Loucy (cell line): ENCODE results near the gene FLNA.
"Not testable (repeated sequence)": the region's sequence is repeated elsewhere in the genome, so short reads cannot be mapped to it uniquely, and the experiment has no call there.

ENCODE experiments used
- H2AFZ ChIP-seq: fragments of 200-600 bp; sonication (generic); 2 replicates; pipeline ENCODE4 v1.6.0; 2016; ENCODE audit warnings: antibody characterized with exemption, mild to moderate bottlenecking, low read length, moderate library complexity
- H3F3A ChIP-seq: fragments of 200-600 bp; 2 replicates; pipeline ENCODE4 v1.6.0; 2016; ENCODE audit warnings: antibody characterized with exemption, low read depth, mild to moderate bottlenecking
- H3K27me3 ChIP-seq: fragments of 200-600 bp; sonication (generic); 2 replicates; pipeline ENCODE4 v1.6.1; 2014; ENCODE audit warnings: low read length, mild to moderate bottlenecking; ENCODE audit not compliant: insufficient read depth, poor library complexity, severe bottlenecking
- H3K36me3 ChIP-seq: fragments of 200-600 bp; sonication (generic); 2 replicates; pipeline ENCODE4 v1.6.1; 2016; ENCODE audit warnings: low read length; ENCODE audit not compliant: insufficient read depth
- H3K4me1 ChIP-seq: fragments of 200-600 bp; sonication (generic); 2 replicates; pipeline ENCODE4 v1.5.1; 2014; ENCODE audit warnings: low read length, mild to moderate bottlenecking; ENCODE audit not compliant: insufficient read depth, poor library complexity, severe bottlenecking
- H3K4me2 ChIP-seq: fragments of 200-600 bp; sonication (generic); 2 replicates; pipeline ENCODE4 v1.6.0; 2014; ENCODE audit warnings: antibody characterized with exemption, low read length, low read depth, mild to moderate bottlenecking; ENCODE audit not compliant: poor library complexity, severe bottlenecking
- H3K4me3 ChIP-seq: fragments of 200-600 bp; sonication (generic); 2 replicates; pipeline ENCODE4 v1.5.1; 2014; ENCODE audit warnings: low read length, mild to moderate bottlenecking, mixed read lengths; ENCODE audit not compliant: poor library complexity, severe bottlenecking
- H3K79me2 ChIP-seq: fragments of 200-600 bp; sonication (generic); 2 replicates; pipeline ENCODE4 v1.6.1; 2014; ENCODE audit warnings: low read length; ENCODE audit not compliant: insufficient read depth
- H3K9ac ChIP-seq: fragments of 200-600 bp; sonication (generic); 2 replicates; pipeline ENCODE4 v1.6.0; 2014; ENCODE audit warnings: mild to moderate bottlenecking, low read depth, low read length, moderate library complexity; ENCODE audit not compliant: poor library complexity, severe bottlenecking
- H3K9me2 ChIP-seq: fragments of 200-600 bp; sonication (generic); replicated peaks from 2 replicates; pipeline ENCODE4 v1.6.1; 2016; ENCODE audit warnings: low read depth, low read length, mixed read lengths
- H3K9me3 ChIP-seq: fragments of 200-600 bp; sonication (generic); 2 replicates; pipeline ENCODE4 v1.6.1; 2014; ENCODE audit warnings: mild to moderate bottlenecking, antibody characterized with exemption, low read length, low read depth; ENCODE audit not compliant: insufficient read depth
- H4K20me1 ChIP-seq: fragments of 200-600 bp; sonication (generic); 2 replicates; pipeline ENCODE4 v1.6.0; 2014; ENCODE audit warnings: antibody characterized with exemption, low read length, mild to moderate bottlenecking; ENCODE audit not compliant: insufficient read depth, poor library complexity, severe bottlenecking
- EZH2phosphoT487 ChIP-seq: fragments of 200-600 bp; IDR thresholded peaks from 2 replicates; pipeline ENCODE4 v1.6.1; 2018; ENCODE audit warnings: antibody characterized with exemption, mild to moderate bottlenecking, moderate library complexity, borderline replicate concordance
- TF ChIP-seq, protein P1 (sequence below): fragments of 200-600 bp; sonication (generic); conservative IDR thresholded peaks from 2 replicates; pipeline ENCODE4 v1.5.1; 2014; ENCODE audit warnings: mild to moderate bottlenecking, antibody characterized with exemption, low read length

Gene FLNA

DNA sequence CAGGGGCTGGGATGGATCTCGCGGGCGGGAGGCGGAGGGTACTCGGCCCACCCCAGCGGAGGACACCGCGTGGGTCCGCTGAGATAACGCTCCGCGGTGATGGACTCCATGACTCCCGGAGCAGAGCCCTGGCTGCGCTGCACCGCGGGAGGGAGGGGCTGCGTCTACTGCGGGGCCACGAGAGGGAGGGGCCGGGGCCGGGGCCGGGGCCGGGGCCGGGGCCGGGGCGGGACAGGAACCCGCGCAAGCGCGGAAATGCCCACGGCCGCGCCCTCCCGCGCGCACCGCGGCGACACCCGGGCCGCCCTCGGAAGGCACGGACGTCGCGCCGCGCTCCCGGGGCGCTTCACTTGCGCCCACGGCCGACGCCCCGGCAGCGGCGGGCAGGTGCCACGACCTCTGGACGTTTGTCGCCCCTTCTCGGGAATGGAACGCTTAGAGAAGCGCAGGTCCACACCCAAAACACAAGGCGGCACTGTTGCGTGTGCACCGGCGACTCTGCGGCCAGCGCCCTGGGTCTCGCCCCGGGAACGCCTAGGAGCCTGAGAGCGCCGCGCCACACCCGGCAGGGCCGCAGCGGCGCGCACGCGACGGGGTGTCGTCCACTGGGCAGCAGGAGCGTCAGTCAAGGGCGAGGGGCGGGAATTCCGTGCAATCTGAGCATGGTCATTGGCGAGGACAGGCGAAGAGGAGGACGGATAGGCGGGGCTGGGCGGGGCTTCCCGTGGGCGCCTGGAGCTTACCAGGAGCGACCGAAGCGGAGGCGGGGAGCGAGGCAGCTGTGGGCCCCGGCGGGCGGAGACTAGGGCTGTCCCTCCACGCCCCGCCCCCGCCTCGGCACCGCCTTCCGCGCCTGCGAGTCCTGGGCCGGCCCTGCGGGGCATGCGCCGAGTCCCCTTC lies 32.8 kb downstream of the FLNA start:
- not testable (repeated sequence) for H3K9me2 ChIP-seq, H3K4me3 ChIP-seq, H3K79me2 ChIP-seq, H3K9ac ChIP-seq, H3F3A ChIP-seq, H3K4me1 ChIP-seq, H3K36me3 ChIP-seq, H2AFZ ChIP-seq, H3K27me3 ChIP-seq, H3K9me3 ChIP-seq, H4K20me1 ChIP-seq, H3K4me2 ChIP-seq

DNA sequence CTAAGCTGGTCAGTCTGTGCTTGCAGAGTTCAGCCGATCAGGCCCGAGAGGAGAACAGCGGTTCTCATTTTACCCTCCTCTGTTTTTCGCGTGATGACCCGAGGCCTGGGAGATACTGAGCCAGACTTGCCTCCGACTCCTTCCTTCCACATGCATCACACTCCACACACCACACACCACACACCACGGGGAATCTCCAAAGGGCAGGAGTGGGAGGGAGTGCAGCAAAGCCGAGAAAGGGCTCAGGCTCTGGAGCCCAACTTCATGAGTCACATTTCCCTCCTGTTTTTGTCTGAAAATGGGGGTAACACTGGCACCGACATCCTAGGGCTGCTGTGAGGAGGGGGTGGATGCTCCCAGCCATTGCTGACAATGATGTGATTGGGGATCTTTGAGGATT lies 39.9 kb downstream of the FLNA start:
- Histone ChIP-seq H3K4me2 (no peak overlapping the region), H4K20me1 (no peaks in the 10 kb centered on the region), H2AFZ (no peak overlapping the region), H3K4me1 (no peaks in the 10 kb centered on the region), H3K27me3 (no peaks in the 10 kb centered on the region), H3K9me3 (no peaks in the 10 kb centered on the region), H3K9me2 (no peaks in the 10 kb centered on the region), H3K9ac (no peak overlapping the region), H3K36me3 (no peaks in the 10 kb centered on the region), H3K79me2 (no peaks in the 10 kb centered on the region), H3F3A (no peaks in the 10 kb centered on the region), H3K4me3 (no peak overlapping the region)
- TF ChIP-seq EZH2phosphoT487, result no peak
- TF ChIP-seq, protein P1, sequence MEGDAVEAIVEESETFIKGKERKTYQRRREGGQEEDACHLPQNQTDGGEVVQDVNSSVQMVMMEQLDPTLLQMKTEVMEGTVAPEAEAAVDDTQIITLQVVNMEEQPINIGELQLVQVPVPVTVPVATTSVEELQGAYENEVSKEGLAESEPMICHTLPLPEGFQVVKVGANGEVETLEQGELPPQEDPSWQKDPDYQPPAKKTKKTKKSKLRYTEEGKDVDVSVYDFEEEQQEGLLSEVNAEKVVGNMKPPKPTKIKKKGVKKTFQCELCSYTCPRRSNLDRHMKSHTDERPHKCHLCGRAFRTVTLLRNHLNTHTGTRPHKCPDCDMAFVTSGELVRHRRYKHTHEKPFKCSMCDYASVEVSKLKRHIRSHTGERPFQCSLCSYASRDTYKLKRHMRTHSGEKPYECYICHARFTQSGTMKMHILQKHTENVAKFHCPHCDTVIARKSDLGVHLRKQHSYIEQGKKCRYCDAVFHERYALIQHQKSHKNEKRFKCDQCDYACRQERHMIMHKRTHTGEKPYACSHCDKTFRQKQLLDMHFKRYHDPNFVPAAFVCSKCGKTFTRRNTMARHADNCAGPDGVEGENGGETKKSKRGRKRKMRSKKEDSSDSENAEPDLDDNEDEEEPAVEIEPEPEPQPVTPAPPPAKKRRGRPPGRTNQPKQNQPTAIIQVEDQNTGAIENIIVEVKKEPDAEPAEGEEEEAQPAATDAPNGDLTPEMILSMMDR, result no peak

DNA sequence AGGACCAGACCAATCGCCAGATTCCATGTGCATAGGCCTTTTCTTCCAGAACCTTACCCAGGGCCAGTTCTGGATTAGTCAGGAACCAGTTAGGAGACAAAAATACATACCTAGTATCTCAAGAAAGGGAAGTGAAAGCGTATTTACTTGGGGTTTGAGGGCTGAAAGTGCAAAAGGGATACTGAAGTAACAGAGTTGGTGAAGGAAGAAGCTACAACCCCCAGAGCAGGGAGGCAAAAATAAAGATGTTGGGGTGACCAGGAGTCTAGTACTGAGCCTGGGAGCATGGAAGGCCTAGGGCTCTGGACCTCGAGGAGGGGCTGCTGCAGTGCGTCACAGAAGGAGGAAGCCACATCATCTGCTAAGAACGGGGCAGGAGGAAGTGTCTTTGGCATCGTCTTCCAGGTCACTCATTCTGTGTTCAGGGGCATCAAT lies 40.6 kb downstream of the FLNA start:
- Histone ChIP-seq H3K4me1 (no peaks in the 10 kb centered on the region), H3K9me2 (no peaks in the 10 kb centered on the region), H3K9ac (no peak overlapping the region), H3K36me3 (no peaks in the 10 kb centered on the region), H3K27me3 (no peaks in the 10 kb centered on the region), H3F3A (no peaks in the 10 kb centered on the region), H3K4me2 (no peak overlapping the region), H3K9me3 (no peaks in the 10 kb centered on the region), H4K20me1 (no peaks in the 10 kb centered on the region), H2AFZ (no peak overlapping the region), H3K79me2 (no peaks in the 10 kb centered on the region), H3K4me3 (no peak overlapping the region)
- TF ChIP-seq, protein P1, result no peak
- no peak for TF ChIP-seq EZH2phosphoT487

DNA sequence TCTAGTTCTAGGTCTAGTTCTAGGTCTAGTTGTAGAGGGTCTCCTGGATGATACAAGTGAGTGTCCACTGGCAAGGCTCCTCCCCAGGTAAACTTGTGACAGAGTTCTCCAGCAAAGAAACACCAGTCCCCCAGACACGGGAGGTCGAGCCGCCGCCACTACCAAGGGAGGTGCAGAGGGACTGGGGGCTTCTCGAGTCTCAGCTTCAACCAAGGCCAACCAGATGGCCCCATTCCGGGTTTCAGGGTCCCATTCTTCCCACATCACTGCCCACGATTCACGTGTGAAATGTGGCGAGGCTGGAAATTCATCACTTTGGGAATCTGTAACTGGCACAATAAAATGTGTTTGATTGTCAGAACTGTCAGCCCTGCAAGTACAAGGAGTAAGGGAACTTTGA lies 41.3 kb downstream of the FLNA start:
- no peaks in the 10 kb centered on the region for H3K36me3 ChIP-seq
- no peaks in the 10 kb centered on the region for H3K79me2 ChIP-seq
- no peaks in the 10 kb centered on the region for H3K27me3 ChIP-seq
- no peaks in the 10 kb centered on the region for H4K20me1 ChIP-seq
- TF ChIP-seq, protein P1, result no peak
- TF ChIP-seq EZH2phosphoT487, result no peak
- H3K9me2 ChIP-seq, result no peaks in the 10 kb centered on the region
- H3K9me3 ChIP-seq, result no peaks in the 10 kb centered on the region
- no peaks in the 10 kb centered on the region for H3F3A ChIP-seq
- no peak overlapping the region for H2AFZ ChIP-seq
- H3K4me3 ChIP-seq, result no peak overlapping the region
- no peak overlapping the region for H3K4me2 ChIP-seq
- no peak overlapping the region for H3K9ac ChIP-seq
- no peaks in the 10 kb centered on the region for H3K4me1 ChIP-seq
